ENCODE results near the gene ULBP2.

DNA sequence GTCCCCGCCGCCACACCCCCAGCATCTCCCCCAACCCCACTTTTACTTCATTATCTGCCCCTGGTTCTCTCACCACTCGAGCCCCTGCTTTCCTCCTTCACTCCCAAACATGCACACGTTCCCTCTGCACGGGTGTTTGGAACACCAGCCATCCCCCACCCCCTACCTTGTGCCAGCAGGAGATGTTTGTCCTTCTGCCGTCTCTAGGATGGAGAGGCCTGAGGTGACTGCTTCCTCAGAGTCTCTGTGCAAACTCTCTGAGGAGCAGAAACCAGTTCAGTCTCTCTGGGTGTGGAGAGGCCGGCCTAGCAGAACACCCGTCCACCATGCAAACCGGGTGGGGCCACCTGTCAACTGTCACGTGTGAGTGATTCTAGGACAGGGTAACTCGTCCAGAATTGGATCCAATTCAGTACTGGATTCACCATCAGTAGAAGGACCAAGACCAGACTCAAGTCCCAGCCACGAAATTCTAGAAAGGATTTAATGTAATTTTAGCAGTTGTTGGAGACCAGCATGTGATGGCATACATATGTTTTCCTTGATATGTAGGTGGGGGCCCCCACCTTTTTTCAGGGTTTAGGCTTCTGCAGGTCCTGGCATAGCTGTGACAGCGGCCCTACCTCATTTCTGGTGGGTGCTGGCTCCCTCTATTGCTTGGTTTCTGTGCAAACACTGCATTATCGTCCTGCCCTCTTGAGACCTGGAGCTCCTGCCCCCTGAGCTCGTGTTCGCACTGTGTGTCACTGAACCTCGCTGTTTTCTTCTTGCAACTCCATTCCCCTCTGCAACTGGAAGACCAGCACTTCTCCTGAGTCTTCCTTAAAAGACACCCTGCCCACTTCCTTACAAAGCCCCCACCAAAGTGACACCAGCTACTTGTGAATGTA lies 43.7 kb upstream of the ULBP2 start, which contains the start of gene RAET1E:
- TF ChIP-seq, protein P1, sequence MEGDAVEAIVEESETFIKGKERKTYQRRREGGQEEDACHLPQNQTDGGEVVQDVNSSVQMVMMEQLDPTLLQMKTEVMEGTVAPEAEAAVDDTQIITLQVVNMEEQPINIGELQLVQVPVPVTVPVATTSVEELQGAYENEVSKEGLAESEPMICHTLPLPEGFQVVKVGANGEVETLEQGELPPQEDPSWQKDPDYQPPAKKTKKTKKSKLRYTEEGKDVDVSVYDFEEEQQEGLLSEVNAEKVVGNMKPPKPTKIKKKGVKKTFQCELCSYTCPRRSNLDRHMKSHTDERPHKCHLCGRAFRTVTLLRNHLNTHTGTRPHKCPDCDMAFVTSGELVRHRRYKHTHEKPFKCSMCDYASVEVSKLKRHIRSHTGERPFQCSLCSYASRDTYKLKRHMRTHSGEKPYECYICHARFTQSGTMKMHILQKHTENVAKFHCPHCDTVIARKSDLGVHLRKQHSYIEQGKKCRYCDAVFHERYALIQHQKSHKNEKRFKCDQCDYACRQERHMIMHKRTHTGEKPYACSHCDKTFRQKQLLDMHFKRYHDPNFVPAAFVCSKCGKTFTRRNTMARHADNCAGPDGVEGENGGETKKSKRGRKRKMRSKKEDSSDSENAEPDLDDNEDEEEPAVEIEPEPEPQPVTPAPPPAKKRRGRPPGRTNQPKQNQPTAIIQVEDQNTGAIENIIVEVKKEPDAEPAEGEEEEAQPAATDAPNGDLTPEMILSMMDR (IDR thresholded peaks at IDR 0.05), result no peak
- no peak for TF ChIP-seq POLR2A (IDR thresholded peaks at IDR 0.05)

Data from heart left ventricle (tissue), 13 donors.